Activated CD4-positive, alpha-beta T cell treated with anti-CD3 and anti-CD28 coated beads, Interleukin-2, amount 50 U/mL, for 1 hour (primary cell): ENCODE data around the gene PPM1B.
"Not testable (repeated sequence)": the region's sequence is repeated elsewhere in the genome, so short reads cannot be mapped to it uniquely, and the experiment has no call there.

Source experiments
- DNase-seq: peaks from one replicate; pipeline ENCODE4 v3.0.0-alpha.2; 2020

Gene PPM1B

DNA sequence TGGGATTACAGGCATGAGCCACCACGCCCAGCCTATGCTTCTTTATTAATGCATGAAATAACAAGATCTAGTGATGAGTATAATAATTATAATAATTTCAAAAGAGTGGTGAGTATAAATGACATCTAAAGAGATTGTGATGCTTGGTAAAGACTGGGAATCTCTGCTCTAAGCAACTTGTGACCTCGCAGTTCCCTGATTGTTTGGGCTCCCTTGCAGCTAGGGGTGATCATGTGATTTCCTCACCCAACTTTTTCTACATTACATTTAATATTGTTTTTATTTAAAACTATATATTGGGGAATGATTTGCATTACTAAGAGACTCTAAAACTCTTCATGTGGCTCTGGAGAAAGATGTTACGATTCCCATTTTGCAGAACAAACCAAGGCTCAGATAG lies 4.1 kb upstream of the PPM1B start:
- no peak for DNase-seq

DNA sequence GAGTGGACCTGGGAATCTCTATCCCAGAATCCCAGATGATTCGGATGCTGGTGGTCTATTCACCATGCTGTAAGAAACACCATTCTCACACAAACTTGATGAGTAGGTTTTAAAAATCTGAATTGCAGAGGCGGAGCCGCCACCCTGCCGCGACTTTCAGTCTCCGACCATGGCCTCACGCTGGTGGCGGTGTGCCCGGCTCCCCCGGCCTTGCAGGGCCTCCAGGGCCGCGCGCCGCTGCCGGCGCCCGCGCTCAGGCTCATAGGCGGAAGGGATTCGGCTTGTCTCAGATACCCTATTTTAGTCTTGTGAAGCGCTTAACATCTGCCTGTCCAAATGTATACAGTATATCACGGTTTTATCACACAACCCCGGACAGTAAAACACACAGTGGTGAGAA lies 2.6 kb upstream of the PPM1B start:
- DNase-seq = no peak

DNA sequence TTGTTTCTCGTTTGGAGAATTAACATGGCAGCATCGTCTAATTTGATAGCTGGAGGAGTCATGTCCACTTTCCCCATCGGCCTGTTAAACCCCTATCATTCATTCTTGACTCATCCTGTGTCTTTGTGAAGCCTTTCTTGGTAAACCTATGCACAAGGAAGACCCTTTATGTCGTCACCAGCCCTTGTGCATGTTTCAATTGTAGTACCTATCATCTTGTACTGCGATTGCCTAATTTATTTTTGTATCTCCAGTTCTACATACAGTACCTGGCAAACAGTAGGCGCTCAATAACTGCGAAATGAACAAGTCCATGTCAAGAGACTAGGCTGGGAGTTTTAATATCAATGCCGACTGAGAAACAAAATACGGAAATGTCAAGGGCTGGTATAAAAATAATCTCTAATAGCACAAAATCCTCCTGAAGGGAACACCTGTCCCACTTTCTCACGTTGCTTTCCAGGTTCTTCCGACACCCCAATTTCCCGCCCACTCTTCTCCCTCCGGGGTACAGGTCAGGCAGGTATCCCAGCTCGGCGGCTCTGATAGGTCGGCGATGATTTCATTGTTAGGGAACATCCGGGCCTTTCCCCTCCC lies 1.3 kb upstream of the PPM1B start:
- no peak for DNase-seq

DNA sequence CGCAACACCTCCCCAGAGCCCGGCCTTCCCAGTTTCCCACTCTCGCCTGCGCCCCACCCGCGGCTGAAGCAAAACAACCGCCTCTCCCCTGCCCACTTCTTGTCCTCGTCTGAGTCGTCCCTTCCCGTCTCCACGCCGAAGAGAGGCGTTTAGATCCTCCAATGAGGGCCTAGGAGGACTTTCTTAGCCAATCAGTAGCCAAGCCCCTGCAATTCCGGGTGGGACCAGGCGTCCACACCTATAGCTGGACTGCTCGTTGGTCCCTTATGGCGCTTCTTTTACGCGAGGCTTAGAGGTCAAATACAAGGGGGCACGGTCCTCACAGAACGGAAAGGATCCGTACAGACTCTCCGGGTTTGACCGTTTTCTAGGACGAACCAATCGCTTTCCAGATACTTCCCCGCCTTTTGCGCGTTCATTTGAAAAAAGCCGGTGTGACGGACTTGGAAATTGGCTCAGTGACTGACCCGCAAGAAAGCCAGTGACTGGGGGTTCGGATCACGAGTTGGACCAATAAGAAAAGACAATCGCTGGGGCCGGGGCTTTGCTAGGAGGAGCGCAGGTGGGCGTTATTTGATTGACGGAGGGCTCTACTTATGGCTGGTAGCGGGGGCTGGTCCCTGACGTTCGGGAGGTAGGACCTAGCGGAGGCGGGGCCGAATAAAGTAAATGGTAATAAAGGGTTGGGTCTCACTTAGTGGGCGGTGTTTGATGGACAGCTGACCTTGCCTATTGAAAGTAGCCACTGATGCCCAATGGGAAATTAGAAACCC lies 581 bp upstream of the PPM1B start:
- peak; percentile 95 for DNase-seq

DNA sequence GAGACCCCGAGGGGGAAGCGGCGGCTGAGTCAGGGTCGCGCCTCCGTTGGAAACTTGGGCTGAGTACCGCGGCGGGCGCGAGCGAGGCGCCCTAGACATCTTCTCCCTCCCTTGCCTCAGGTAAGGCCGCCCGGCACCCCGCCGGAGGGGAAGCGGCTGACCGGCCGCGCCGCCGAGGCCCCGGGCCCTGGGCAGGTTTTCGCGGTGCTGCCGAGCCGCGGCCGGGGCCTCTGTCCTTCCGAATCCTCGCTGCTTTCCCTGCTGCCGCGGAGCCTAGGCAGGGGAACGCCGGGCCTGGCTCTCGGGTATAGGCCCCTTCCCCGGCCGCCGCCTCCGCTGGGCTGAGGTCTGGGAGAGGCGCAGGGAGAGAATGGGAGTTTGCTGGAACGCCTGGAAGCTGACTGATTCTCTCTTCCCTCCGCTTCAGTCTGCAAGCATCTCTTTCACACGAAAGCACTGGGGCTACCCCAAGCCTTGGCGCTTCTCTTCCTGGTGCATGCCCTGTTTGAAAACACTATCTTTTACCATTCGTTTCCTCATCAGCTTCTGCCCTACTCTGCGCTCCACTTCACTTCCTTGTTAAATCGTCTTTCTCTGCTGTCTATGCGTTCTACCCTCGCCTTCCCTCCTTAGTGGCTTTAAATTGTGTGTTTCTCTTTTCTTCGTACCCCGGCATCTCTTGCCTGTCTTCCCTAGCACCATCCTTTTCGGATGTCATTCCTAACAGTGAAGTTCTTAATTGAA lies 652 bp downstream of the PPM1B start:
- peak; percentile 29 for DNase-seq

DNA sequence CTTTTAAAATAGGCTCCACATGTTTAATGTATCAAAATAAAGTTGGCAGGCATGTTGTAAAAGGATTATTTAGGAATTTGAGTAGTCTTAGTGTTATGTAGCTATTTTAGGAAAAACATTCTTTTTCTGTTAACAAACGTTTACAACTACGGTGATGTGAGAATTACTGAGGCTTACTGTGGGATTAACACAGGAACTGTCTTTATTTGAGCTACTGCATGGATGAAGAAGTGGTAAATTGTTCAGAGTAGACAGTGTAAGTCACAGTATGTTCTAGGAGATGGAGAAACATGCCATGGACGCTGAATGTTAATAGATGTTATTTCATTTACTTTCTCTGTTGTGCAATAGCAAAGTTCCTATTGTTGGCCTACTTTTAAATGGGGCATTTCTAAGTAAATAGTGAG lies 1.6 kb downstream of the PPM1B start:
- no peak for DNase-seq

DNA sequence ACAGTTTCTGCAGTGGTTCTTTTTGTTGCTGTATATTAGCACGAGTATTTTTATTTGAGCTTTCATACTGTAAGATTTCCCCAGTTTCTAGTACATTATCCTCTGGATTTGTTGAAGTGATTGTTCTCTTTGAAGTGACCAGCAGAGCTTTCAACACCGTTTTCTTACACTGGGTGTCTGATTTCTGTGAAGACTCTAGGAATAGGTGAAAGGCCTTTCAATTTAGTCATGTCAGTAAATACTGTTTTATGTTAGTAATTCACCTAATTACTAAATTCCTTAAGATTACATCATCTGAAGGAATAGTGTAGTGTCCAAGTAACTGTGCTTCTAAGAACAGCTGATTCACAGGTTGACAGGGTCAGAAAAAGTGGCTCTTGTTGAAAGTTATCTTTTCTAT lies 2.3 kb downstream of the PPM1B start:
- DNase-seq = no peak

DNA sequence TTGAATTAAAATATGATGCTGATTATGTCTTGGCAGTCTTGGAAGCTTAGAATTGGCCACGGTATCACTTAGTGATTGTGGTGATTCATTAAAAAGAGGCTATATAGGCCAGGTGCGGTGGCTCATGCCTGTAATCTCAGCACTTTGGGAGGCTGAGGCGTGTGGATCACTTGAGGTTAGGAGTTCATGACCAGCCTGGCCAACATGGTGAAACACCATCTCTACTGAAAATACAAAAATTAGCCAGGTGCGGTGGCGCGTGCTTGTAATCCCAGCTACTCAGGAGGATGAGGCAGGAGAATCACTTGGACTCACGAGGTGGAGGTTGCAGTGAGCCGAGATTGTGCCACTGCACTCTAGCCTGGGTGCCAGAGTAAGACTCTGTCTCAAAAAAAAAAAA lies 2.8 kb downstream of the PPM1B start:
- DNase-seq = not testable (repeated sequence)

DNA sequence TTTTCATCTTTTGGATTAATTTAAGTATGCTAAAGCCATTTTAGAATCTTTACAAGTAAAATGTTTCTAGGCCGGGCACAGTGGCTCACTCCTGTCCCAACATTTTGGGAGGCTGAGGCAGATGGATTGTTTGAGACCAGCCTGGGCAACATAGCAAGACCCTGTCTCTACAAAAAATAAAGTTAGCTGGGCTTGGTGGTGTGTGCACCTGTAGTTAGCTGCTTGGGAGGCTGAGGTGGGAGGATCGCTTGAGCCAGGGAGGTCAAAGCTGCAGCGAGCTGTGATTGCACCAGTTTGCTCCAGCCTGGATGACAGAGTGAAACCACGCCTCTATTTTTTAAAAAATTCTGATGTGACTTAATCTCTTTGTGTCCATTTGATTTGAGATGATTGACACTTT lies 3.9 kb downstream of the PPM1B start:
- DNase-seq = no peak

DNA sequence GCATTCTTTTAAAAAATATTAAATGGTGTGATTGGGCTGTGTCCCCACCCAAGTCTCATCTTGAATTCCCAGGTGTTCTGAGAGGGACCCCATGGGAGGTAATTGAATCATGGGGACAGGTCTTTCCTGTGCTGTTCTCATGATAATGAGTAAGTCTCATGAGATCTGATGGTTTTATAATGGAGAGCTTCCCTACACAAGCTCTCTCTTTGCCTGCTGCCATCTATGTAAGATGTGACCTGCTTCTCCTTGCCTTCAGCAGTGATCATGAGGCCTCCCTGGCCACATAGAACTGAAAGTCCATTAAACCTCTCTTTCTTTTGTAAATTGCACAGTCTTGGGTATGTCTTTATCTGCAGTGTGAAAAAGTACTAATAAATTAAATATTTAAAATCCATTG lies 10.3 kb downstream of the PPM1B start:
- DNase-seq = no peak

DNA sequence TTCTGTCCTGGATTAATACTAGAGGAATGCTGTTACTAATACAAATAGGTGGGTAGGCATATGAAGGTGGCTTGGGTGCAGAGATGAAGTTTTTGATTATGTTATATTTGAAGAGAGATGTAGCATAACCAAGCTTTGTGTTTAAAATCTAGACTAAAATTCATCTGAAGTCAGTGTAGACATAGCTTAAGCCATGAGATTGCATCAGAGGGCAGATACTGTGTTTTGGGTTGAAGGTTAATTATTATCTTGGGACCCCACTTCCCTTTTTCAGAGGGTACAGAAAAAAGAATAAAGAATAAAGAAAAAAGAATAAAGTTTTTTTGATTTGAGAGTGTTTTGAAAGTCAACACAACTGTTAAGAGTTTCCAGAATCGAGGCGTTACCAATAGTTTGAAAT lies 13.0 kb downstream of the PPM1B start:
- DNase-seq = no peak

DNA sequence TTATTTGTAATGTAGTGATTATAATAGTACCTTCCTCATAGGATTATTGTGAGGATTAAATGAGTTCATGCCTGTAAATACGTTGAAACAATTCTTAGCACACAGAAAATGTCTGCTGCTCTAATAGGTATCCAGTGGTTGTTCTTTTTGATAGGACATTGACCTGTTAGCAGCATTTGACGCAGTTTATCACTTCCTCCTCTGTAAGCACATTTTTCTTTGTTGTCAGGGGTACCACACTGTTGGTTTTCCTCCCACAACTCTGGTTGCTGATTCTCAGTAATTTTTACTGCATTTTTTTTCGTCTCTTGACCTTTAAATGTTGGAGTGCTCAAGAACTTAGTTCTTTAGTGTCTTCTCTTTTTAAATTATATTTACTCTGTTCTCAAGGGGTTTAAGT lies 15.4 kb downstream of the PPM1B start:
- no peak for DNase-seq

DNA sequence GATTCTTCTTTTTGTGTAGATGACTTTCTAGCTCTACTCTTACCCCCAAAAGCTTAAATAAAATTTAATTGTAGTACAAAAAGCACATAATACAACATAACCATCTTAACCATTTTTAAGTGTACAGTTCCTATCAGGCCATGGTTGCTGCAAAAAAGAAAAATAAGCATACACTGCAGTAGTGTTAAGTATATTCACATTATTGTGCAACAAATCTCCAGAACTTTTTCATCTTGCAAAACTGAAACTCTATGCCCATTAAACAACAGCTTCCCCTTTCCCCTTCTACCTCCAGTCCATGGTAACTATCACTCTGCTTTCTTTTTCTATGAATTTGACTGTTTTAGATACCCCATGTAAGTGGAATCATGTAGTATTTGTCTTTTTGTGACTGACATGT lies 18.1 kb downstream of the PPM1B start:
- no peak for DNase-seq

DNA sequence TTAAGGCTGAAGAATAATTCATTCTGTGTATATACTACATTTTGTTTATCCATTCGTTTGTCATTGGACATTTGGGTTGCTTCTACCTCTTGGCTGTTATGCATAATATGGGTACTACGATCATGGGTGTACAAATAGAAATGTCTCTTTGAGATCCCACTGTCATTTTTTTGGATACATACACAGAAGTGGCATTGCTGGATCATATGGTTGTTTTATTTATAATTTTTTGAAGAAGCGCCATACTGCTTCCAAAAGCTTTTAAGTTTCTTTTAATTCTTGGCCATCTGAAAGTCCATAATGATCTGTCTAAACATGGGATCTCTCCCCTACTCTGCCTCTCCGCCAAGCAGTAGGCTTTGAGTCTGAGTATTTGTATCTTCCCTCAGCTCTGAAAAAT lies 18.6 kb downstream of the PPM1B start:
- no peak for DNase-seq

DNA sequence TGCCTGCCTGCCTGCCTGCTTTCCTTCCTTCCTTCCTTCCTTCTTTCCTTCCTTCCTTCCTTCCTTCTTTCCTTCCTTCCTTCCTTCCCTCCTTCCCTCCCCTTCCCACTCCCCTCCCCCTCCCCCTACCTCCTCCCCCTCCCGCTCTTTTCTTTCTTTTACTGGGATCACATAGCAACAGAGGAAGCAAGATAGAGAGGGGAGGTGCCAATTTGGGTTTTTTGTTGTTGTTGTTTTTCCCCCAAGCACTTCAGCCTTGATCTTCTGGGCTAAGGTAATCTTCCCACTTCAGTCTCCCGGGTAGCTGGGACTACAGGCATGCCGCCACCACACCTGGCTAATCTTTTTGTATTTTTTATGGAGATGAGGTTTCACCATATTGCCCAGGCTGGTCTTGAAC lies 20.0 kb downstream of the PPM1B start:
- no peak for DNase-seq

DNA sequence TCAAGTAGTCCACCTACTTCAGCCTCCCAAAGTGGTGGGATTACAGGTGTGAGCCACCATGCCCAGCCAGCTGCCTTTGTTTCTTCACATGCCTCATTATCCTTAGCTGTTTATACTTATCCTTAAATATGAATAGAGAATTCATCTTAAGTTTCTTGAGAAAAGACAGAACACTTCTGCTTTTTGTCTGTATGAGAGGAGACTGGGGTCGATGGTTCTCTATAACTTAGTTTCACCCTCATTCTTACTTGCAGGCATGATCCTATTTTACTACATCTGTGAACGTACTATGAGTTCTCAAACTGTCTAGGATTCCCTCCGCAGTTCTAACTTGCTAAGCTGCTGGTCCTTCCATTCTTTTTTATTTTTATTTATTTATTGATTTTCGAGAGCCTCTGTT lies 20.4 kb downstream of the PPM1B start:
- no peak for DNase-seq

DNA sequence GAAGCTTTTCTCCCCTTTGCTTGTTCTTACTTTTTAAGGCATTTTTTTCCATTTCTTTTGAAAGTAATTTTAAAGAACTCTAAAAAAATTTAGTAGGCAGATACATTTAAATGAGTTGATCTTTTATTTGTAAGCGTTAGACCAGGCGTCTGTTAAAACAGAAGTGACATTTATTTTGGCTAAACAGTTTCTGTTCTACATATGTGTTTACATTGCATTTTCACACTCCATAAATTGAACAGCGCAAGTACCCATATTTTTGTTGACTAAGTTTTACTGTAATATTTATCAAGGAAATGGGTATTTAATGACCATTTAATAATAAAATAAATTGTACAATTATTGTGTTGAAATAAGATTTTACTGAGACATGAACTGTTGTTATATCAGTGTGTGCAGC lies 21.9 kb downstream of the PPM1B start:
- DNase-seq = no peak

DNA sequence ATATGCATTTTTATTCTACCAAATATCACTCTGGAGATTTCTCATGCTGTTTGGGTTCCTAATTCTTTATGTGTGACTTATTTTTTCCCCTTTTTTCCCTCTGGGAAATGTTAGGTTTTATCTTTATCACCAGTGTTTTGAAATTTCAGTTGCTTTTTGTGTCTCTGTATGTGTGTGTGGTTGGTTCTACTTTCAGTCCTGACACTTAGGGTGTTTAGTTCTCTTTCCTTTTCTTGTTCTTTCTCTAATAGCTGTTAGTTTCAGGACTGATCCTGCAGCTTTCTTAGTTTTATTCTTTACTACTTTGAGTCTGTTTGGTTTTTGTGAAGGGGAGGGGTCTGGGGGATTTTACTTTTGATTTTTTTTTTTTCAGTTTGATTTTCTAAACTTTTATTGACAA lies 23.1 kb downstream of the PPM1B start:
- no peak for DNase-seq

DNA sequence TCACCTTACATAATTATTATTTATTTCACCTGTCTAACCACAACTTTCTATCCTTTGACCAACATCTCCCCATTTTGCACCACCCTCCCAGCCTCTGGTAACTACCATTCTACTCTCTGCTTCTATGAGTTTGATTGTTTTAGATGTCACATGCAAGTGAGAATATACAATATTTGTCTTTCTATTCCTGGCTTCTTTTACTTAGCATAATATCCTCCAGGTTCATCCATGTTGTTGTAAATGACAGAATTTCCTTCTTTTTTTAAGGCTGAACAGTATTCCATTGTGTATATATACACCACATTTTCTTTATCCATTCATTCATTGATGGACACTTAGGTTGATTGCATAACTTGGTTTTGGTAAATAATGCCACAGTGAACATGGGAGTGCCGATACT lies 24.0 kb downstream of the PPM1B start:
- DNase-seq = no peak

DNA sequence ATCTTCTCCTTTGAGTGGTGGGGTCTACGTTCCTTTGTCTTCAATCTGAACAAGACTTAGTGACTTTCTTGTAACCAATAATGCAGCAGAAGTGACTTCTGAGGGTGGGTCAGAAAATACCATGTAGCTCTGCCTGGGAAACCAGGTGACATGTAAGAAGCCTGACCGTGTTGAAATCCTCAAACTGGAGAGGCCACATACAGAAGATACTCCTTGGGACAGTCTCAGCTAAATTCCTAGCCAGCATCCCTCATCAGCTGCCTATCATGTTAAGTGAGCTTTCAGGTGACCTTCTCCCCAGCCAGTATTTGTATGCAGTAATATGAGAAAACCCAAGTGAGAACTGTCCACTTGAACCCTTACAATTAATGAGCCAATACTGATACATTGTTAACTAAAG lies 27.0 kb downstream of the PPM1B start:
- no peak for DNase-seq

DNA sequence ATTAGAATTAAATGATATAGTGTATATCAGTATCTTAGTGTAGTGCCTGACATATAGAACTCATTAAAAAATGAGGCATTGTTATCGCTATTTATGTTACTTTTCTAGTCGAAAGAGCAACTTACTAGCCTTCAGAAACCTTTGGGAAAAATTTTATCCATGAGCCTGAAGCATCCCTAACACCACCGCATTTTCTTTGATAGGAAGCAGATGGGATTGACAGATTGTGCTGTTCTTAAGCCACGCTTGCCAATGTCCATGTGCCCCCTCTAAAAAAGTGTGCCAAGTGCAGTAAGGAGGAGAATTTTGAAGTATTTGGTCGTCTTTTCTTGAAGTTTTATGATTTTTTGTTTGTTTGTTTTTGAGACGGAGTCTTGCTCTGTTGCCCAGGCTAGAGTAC lies 29.1 kb downstream of the PPM1B start:
- DNase-seq = no peak

DNA sequence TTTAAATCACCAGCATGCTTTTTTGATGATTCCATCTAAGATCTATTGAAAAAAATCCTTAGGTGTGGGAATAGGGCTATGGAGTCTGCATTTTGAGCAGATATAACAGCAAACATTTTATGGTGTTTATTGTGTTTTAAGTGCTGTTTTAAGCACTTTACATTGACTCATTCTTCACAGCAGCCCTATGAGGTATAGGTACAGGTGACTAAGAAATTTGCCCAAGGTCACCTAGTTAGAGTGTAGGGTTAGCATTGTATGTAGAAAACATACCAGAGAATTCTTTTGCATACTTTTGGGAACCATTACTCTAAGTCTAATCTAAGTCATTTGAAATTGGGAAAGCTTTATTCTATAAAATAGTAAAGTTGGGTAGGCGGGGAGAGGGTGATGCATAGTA lies 31.3 kb downstream of the PPM1B start:
- DNase-seq = no peak

DNA sequence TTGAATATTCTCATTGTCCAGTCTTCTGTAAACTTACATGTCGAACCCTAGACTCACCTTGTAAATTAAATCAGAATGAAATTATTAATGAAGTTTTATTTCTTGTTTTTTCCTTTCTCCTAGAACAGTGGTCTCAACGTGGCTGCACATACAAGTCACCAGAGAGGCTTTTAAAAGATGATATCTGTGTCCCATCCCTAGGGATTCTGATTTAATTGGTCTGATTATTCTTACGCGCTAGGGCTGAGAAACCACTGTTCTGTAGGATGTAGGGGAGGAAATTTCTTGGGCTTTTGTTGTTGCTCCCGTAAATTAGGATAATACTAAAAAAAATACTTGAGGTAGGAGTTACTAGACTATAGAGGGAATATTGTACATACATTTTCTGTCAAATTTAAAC lies 32.1 kb downstream of the PPM1B start:
- DNase-seq = no peak

DNA sequence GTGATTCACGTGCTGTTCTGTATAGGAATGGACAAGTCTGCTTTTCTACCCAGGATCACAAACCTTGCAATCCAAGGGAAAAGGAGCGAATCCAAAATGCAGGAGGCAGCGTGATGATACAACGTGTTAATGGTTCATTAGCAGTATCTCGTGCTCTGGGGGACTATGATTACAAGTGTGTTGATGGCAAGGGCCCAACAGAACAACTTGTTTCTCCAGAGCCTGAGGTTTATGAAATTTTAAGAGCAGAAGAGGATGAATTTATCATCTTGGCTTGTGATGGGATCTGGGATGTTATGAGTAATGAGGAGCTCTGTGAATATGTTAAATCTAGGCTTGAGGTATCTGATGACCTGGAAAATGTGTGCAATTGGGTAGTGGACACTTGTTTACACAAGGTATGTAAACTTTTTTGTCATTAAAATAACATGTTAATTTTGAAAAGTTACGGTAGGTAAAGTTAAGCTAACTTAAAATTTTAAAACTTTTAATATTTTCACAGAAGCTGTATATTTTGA lies 33.0 kb downstream of the PPM1B start:
- DNase-seq = no peak
